Superior temporal gyrus (tissue), 1 donor: ENCODE data around the gene TAGLN2.

Experiments used
- DNase-seq: peaks from one replicate; pipeline ENCODE4 v3.0.0-alpha.2; 2016; ENCODE audit errors: extremely low spot score

Gene TAGLN2

DNA sequence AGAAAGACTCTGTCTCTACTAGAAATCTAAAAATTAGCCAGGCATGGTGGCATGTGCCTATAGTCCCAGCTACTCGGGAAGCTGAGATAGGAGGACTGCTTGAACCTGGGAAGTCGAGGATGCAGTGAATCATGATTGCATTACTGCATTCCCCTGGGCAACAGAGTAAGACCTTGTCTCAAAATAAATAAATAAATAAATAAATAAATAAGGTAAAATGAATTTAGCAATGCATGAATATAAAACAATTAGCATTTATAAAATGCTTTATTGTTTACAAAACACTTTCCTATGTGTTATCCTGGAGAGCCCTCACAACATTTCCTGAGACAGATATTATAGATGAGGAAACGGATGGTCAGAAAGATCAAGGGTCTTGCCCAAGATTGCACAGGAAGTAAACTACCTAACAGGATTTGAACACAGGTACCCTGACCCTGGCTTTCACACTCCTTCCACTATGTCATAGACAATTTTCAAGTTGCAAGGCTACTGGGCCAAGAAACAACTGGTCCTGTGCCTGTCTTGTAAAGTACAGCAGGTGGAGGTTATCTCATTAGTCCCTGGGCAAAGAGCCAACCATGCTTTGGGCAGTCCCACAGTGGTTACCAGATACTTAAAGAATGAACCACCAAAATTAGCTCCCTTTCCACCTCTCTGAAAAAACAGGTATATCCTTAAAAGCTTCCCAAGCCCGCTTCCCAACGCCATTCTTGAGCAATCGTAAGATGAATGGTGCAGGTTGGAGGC, 47.4 kb downstream of the TAGLN2 start:
- DNase-seq = no peak

DNA sequence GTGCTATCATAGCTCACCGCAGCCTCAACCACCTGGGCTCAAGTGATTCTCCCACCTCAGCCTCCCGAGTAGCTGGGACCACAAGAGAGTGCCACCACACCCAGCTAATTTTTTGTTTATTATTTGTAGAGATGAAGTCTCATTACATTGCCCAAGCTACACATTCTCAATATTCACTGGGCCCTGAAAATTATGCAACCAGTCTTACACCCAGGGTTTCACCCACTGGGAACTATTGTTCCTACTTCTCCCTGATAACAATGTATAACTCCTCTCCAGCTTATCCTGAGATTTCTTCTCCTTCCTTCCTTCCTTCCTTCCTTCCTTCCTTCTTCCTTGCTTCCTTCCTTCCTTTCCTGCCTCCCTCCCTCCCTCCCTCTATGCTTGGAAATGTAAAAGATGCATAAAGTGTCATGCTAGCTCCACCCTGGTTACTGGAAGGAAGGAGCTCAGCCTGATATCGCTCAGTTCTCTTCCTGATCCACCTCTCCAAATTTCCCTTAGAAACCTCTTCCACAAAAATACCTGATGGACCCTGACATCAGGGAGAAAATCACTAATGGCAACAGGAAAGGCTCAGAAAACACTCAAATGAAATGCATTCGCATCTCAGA, 51.7 kb downstream of the TAGLN2 start:
- DNase-seq = no peak

DNA sequence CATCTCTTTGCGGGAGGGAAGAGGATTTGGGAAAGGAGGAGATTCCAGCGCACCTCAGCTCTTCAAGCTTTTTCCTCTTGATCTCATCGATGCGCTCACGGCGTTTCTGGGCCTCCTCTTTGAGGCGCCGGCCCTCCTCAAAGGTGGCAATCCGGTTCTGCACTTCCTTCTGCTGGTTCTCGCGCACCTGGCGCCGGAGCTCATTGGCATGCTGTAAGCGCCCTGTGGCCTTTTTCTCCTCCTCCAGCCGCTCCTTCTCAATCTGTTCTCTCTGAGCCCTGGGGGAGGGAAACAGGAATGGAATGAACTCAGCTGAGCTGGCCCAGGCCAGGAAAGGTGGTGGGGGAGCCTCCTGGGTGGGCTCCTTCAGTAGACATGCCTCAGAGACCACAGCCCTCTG, 52.4 kb downstream of the TAGLN2 start:
- DNase-seq = no peak

DNA sequence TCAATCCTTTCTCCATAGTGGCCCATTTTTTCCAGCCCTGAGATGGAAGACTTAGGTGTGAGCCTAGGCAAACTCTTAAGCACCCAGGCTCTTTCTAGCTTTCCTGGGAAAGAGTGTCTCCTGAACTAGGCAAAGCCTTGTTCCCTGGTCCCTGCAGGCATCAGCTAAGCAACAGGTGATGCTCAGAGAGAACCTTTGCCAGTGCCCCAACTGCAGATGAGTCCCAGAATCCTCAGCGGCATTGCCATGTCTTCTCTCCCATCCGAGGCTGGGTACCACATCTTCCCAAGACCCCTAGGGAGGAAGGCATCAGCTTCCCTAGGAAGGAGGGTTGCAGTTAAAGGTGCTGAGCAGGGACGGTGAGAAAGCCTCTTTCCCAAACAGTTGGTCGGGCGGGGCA, 54.6 kb downstream of the TAGLN2 start:
- DNase-seq = no peak

DNA sequence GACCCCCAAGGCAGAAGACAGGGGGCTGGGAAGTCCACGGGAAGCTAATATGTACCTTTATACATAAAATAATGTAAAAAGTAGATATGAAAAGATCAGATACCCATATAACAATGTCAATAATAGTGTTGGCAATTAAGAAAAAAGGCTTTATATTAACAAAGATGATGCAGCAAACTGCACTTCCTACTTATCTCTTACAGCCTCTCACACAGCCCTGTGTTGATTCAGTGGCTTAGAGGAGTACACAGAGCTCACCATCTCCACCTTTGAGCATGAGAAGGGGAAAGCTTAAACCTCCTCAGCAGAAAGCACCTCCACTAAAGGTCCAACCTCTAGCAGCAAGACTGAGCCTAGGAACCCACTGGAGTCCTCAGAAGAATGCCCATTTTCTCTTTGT, 55.7 kb downstream of the TAGLN2 start:
- no peak for DNase-seq

DNA sequence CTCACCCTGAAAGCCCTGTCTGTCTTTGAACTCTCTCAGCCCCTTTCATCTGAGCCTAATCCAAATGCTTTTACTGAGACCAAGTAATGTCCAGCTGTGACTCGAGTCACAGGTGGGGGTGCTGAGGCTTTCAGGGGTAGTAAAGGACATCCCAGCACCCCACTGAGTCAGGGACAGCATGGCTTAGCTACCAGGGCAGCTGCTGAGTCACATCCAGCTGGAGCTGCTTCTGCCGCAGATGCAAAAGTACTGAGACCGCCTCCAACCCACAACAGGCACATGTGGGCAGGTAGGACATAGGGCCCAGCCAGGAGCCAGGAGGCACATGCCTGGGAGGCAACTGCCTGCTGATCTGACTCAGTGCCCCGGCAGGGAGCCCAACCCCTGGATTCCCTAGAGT, 56.1 kb downstream of the TAGLN2 start:
- DNase-seq = no peak

DNA sequence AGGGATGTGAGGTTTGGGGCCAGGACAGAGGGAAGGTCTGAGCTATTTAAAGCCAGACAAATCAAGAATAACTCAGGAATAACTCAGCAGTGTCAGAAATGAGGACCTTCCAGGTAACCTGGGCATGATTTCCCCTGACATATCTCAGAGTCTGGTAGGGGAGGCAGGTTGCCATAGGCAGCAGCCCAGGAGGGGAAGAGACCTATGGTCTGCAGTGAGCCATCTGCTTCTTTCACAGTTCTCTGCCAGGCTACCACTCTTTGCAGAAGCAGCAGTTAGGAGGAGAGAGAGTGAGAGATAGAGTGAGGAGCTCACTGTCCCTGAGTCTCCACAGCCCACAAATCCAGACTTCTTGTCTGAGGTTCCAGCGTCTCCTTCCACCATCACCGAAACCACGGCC, 56.5 kb downstream of the TAGLN2 start:
- DNase-seq = no peak
